ENCODE results near the gene PSME3. TPM values are rescaled to one million over a fixed set of nuclear protein-coding genes. Genes with fewer than 3 reads are reported as not detected.
"Not testable (repeated sequence)": the region's sequence is repeated elsewhere in the genome, so short reads cannot be mapped to it uniquely, and the experiment has no call there.

Gene PSME3
- total RNA-seq, 2 donors from 2014 or later, result 67.8 to 83.3 TPM

DNA sequence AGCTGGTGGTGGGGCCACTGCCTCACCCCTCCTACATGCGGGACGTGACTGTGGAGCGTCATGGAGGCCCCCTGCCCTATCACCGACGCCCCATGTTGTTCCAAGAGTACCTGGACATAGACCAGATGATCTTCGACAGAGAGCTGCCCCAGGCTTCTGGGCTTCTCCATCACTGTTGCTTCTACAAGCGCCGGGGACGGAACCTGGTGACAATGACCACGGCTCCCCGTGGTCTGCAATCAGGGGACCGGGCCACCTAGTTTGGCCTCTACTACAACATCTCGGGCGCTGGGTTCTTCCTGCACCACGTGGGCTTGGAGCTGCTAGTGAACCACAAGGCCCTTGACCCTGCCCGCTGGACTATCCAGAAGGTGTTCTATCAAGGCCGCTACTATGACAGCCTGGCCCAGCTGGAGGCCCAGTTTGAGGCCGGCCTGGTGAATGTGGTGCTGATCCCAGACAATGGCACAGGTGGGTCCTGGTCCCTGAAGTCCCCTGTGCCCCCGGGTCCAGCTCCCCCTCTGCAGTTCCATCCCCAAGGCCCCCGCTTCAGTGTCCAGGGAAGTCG is 34.6 kb downstream of the PSME3 start:
- intact Hi-C loops (cut with DNase I); ATAC-seq; DNase-seq: not testable (repeated sequence)

DNA sequence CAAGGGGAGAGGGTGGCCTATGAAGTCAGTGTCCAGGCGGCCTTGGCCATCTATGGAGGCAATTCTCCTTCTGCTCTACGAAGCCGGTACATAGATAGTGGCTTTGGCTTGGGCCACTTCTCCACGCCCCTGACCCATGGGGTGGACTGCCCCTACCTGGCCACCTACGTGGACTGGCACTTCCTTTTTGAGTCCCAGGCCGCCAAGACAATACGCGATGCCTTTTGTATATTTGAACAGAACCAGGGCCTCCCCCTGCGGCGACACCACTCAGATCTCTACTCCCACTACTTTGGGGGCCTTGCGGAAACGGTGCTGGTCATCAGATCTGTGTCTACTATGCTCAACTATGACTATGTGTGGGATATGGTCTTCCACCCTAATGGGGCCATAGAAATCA is 35.1 kb downstream of the PSME3 start:
- ATAC-seq, result no peak
- intact Hi-C loops (cut with DNase I), result no loop called here
- DNase-seq, result no peak

DNA sequence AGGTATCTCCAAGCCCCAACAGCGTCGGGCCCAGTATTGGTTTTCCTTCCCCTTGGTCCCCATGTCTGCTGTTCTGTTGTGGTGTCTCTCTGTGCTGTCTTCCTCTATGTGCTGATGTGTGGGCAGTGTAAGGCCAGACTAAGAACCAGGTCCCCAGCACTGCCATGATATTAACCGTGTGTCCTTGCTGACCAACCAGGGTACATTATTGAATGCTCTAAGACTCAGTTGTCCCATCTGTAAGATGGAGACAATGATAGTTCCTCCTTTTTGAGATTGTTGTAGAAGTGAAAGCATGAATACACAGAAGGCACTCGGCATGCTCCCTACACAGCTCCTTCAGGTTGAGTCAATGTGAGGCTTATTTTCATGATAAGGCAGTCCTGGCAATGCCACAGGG is 38.5 kb downstream of the PSME3 start:
- ATAC-seq (no peak), DNase-seq (no peak)
- intact Hi-C loops (cut with DNase I), result no loop called here

DNA sequence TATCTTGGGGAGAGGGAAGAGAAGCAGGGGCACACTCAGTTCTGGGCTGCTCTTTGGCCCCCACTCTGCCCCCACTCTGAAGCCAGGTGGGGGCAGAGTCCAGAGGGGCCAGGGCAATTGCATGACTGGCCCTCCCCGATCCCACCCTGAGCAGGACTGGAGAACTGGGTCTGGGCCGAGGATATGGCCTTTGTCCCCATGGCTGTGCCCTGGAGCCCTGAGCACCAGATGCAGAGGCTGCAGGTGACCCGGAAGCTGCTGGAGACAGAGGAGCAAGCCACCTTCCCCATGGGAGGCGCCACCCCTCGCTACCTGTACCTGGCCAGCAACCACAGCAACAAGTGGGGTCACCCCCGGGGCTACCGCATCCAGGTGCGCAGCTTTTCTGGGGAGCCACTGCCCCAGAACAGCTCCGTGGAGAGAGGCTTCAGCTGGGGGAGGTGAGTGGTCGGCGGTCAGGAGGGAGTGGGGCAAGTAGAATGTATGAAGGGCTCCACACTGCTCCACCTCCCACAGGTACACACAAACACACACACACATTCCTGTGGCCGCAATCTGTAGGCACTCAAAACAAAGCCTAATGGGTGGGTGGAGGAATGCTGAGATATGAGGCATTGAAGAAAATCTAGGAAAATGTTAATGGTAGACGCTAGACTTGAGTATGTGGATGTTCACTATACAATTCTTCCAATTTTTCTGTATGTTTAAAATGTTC is 39.2 kb downstream of the PSME3 start:
- DNase-seq, result no peak
- intact Hi-C loops (cut with DNase I), result no loop called here
- ATAC-seq, result no peak

DNA sequence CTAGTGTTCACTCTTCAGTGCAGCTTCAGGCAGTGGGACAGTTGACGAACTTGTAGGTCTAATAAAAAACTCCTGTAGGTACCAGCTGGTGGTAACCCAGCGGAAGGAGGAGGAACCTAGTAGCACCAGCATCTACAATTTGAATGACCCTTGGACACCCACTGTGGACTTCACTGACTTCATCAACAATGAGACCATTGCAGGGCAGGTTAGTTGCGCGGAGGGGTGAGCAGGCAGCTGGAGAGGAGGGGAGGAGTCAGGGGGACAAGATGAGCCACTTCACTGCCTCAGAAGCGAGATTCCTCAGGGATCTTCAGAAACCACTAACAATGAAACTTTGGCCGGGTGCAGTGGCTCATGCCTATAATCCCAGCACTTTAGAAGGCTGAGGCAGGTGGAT is 40.1 kb downstream of the PSME3 start:
- ATAC-seq, result no peak
- no peak for DNase-seq
- intact Hi-C loops (cut with DNase I), result no loop called here

DNA sequence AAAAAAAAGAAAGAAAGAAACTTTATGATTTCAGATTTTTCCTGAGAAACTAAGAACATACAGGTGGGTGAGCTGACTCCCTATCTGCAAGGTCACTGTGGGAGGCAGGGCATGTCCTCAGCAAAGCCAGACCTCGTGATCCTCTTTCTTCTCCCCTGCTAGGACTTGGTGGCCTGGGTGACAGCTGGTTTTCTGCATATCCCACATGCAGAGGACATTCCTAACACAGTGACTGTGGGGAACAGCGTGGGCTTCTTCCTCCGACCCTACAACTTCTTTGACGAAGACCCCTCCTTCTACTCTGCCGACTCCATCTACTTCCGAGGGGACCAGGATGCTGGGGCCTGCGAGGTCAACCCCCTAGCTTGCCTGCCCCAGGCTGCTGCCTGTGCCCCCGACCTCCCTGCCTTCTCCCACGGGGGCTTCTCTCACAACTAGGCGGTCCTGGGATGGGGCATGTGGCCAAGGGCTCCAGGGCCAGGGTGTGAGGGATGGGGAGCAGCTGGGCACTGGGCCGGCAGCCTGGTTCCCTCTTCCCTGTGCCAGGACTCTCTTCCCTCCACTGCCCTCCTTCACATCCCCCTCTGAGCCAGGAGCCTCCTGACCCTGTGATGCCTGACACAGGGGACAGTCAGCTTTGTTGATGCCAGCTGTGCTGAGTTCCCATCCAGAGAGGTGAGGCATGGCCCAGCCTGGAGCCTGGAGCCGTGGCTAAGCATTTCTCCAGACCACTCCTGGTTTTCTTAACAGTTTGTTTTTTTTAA is 40.9 kb downstream of the PSME3 start:
- DNase-seq; intact Hi-C loops (cut with DNase I): not testable (repeated sequence)
- ATAC-seq, result peak in 1 of 2 donors; percentile 30

DNA sequence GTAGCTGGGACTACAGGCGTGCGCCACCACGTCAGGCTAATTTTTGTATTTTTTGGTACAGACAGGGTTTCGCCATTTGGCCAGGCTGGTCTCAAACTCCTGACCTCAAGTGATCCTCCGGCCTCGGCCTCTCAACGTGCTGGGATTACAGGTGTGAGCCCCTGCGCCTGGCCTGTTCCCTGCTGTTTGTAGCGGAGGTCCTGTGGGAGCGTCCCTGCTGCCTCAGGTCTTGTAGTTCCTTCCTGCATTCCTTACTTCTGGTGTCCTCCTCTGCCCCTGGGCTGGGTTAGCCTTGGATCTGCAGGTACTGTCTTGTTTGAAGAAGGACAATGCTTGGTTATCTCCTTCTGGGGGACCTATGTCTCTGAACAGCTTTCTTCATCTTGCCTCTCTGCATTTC is 43.8 kb downstream of the PSME3 start:
- intact Hi-C loops (cut with DNase I), result loop anchor here in 1 of 2 donors (5.0 kb wide), 1 partner anchor 35 kb away; no protein-coding TSS in a partner anchor
- ATAC-seq, result no peak

DNA sequence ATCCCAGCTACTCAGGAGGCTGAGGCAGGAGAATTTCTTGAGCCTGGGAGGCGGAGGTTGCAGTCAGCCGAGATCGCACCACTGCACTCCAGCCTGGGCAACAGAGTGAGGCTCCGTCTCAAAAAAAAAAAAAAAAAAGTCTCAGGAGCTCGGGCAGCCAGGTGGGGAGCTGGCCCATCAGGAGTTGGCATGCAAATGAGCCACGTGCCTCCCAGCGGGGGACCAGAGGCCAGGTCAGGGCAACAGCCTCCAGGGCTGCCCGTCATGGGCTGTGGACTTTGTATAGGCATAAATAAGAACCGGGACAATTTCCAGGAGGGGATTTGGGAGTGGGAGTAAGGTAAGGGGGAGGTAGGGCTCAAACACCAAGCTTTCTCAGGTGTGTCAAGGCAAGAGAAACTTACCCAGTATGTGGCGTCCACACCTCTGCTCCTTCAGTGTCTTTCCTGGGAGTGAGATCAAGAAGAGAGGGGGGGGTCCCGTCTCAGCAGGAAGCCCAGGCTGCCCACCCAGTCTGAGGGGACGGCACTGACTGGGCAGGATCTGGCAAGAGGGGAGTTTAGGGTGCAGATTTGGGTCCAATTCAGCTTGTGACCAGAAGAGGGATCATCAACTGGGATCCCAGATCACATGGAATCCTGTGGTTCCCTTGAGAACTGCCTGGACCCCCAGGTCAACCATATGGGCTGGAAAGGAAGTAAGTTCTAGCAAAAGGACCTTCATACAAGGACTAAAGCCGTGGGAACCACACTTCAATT is 45.1 kb downstream of the PSME3 start:
- intact Hi-C loops (cut with DNase I), result loop anchor here in 1 of 2 donors (5.0 kb wide), 1 partner anchor 34 kb away; no protein-coding TSS in a partner anchor
- DNase-seq (no peak), ATAC-seq (no peak)

More for the DNA sequence above, 43.8 kb downstream of the PSME3 start:
- DNase-seq, result no peak

DNA sequence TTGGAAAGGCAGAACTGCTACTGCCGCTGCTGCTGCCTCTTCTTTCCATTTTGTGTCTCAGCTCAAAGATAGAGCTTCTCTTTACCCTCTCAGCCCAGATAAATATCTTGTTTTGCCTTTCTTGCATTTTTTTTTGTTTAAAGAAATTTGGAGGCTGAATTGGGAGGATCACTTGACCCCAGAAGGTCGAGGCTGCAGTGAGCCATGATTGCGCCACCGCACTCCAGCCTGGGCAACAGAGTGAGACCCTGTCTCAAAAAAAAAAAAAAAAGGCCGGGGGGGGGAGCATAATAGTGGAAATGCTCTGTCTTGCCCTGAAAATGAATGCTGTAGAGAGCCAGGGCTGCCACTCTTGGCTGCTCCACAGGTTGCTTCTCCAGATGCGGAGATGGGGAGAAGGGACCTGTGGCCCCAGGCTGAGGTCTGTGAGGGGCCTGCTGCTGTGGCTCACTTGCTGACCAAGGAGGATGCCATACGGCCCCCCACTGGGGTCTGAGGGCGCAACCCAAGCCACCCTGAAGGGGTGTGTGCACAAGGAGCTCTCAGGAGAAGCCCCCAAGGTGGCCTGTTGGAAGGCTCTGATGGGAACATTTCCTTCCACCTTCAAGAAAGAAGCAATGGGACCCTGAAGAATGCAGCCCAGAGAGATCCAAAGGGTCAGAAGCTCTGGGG is 45.9 kb downstream of the PSME3 start:
- ATAC-seq (no peak), DNase-seq (no peak)

DNA sequence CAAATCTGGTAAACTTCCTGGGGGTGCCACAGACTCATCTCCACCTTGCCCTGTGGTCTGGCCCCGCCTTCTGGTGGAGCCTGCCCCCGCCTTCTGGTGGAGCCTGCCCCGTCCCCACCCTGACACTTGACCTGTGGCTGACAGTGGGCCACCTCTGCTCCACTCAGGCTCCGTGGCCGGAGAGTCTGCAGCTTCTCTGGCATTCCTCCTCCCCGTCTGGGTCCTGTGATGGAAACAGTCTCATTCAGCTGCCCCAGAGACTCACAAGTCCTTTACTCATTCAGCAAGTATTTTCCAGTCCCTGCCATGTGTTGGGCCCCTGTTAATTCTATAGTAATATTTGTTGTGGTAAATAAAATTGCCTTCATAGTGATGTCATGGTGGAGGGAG is 46.4 kb downstream of the PSME3 start:
- no peak for DNase-seq
- ATAC-seq, result no peak
- intact Hi-C loops (cut with DNase I), result loop anchor here in 1 of 2 donors (5.0 kb wide), 1 partner anchor 33 kb away; no protein-coding TSS in a partner anchor

More for the DNA sequence above, 45.9 kb downstream of the PSME3 start:
- intact Hi-C loops (cut with DNase I), result loop anchor here in 1 of 2 donors (5.0 kb wide), 1 partner anchor 33 kb away; no protein-coding TSS in a partner anchor

DNA sequence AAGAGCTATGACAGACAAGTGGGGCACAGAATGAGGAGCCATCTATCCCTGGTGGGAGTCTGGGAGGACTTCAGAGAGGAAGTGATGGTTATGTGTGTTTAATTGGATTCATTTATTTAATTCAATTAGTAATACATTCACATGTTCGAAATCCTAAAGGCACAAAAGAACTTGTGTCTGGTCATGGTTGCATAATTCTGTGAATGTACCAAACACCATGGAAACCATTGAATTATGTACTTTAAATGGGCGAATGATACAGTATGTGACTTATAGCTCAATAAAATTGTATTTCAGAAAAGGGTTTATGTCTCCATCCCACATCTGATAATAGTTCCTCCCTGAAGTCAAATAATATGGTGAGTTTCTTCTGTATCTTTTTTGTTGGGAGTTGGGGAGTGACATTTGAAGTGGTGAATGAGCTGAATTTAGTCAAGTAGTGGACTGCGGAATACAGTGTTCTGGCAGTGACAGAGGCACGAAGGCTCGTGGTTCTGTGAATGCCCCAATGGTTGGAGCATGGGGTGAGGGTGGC is 47.6 kb downstream of the PSME3 start:
- ATAC-seq (no peak), DNase-seq (no peak)
- intact Hi-C loops (cut with DNase I), result no loop called here

DNA sequence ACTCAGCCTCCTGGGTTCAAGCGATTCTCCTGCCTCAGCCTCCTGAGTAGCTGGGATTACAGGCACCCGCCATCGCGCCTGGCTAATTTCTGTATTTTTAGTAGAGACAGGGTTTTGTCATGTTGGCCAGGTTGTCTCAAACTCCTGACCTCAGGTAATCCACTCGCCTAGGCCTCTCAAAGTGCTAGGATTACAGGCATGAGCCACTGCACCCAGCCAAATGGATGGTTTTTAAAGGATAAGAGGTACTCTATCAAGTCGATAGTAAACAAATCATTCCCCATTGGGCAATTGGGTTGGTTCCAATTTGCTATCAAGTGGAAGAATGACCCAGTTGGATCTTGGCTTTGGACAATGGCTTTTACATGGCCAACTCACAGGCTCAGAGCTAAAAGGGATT is 48.5 kb downstream of the PSME3 start:
- ATAC-seq; intact Hi-C loops (cut with DNase I); DNase-seq: not testable (repeated sequence)

DNA sequence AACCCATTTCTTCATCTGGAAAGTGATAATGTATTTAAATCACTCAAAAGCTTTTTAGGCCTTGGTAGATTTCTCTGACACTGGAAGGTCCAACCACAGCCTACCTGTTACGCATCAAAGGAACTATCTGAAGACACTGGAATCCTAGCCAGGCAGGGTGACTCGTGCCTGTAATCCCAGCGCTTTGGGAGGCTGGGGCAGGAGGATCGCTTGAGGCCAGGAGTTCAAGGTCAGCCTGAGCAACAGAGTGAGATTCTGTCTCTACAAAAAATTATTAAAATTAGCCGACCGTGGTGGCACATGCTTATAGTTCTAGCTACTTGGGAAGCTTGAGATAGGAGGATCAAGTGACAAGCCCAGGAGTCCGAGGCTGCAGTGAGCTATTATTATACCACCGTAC is 49.0 kb downstream of the PSME3 start:
- ATAC-seq (no peak), DNase-seq (no peak)
- intact Hi-C loops (cut with DNase I), result no loop called here

DNA sequence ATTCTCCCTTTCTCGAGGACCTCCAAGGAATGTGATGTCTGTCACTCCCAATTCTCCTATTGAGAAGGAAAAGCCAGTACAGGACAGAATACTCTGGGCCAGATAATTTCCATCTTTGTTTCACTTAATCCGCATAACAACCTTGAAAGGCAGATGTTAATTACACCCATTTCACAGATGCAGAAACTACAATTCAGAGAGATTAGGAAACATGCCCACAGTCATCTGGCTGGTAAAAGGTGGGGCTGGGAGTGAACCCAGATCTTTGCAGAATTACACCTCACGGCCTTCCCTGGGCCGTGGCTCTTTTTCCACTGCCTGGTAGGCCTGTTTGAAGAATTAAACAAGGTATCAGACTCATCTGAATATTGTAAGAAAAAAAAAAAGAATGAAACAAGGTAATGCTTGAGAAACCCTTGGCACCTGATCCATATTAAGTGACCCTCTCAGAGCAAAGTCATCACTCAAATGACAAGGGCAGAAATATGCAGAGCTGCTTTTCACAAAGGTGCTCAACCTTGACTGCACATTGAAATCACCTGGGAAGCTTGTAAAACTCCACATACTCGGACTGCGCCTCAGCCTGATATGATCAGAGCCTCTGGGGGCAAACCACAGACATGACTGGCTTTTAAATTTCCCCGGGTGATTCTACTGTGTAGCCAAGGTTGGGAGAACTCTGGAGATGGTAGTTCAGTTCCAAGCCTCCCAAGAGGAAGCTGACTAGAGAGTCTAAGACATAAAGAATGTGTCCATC is 50.8 kb downstream of the PSME3 start:
- DNase-seq (no peak), ATAC-seq (no peak)
- intact Hi-C loops (cut with DNase I), result no loop called here

DNA sequence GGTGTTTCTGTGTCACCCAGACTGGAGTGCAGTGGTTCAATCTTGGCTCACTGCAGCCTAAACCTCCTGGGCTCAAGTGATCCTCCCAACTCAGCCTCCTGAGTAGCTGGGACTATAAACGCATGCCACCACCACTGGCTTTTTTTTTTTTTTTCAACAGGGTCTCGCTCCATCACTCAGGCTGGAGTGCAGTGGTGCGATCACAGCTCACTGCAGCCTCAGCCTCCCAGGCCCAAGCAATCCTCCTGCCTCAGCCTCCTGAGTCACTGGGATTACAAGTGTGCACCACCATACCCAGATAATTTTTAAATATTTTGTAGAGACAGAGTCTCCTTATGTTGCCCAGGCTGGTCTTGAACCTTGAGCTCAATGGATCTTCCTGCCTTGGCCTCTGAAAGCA is 52.6 kb downstream of the PSME3 start:
- ATAC-seq; DNase-seq; intact Hi-C loops (cut with DNase I): not testable (repeated sequence)

DNA sequence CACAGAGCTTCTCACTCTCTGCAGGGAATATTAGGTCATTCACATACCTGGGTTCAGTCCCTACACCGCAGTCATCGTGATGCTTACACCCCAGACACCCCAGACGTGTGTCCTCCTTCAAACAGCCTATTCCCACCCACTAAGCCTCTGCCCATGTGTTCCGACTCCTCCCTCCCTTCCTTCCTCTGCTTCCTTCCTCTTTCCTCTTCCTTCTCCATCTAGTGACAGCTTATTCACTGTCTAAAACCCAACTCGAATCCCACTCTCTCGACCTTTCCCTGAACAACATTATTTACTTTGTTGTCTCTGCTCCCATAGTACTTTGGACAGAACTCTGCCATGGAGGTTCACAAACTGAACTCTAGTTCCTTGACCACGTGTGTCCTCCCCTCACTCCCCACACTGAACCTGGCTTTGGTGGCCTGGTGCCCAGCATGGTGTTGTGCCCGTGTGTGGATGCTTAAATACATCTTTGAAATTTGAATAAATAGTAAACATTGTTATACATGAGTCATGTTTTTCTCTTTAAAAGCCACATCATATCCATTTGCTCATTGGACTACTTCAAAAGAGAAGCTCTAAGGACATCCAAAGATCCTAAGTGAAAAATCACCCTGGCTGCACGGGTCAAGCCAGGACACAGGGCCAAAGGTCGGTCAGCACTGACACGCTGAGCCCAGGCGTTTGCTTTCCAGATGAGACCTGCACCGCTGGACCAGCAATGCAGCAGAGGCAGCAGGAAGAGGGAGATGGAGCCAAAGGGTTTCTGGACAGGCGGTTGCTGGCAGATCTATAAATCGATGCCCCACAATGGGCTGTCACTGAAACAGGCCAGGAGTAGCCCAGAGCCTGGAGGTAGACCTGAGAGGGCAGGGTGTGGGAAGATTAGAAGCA is 53.3 kb downstream of the PSME3 start:
- intact Hi-C loops (cut with DNase I), result no loop called here
- ATAC-seq, result peak in 1 of 2 donors; percentile 56
- DNase-seq, result no peak

DNA sequence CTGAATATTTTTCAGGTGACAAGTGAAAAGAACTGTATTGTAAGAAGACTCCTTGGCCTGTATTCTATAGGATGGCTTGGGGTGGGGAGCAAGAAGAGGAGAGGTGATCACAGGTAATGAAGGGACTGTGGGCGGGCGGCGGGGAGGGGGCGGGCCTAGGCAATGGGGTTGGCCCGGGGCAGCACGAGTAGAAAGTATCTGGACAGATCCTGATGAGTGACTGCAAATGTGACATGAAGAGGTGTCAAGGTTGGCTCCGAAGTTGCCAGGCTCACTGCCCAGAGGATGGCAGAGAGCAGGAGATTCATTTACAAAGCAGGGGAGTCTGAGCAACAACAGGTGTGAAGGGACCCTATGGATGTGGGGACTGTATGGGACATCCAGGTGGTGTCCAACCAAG is 56.6 kb downstream of the PSME3 start:
- intact Hi-C loops (cut with DNase I), result no loop called here
- ATAC-seq, result peak; percentile 65 to 66
- DNase-seq, result peak; percentile 46

Measured in left cardiac atrium (tissue), 4 donors.